CD4-positive, alpha-beta T cell treated with Interleukin-12 subunit alpha and Interleukin-12 subunit beta, for 1 hour (primary cell): ENCODE results near the gene MCAT.
"Not testable (repeated sequence)": the region's sequence is repeated elsewhere in the genome, so short reads cannot be mapped to it uniquely, and the experiment has no call there.

Experiments
- DNase-seq: peaks from one replicate; pipeline ENCODE4 v3.0.0-alpha.2; 2020

The MCAT gene

GRCh38 chr22:43152357-43153071 lies 9.3 kb upstream of the MCAT start:
- DNase-seq = peak; percentile 61

GRCh38 chr22:43152003-43152356 lies 8.8 kb upstream of the MCAT start:
- peak; percentile 15 for DNase-seq

GRCh38 chr22:43151251-43152002 lies 8.2 kb upstream of the MCAT start, which contains the start of gene TSPO:
TSPO (plus strand) TSS chr22:43151559; CDS start chr22:43159239, 7,680 bp downstream.
- peak; percentile 70 for DNase-seq

GRCh38 chr22:43150731-43151206 lies 7.6 kb upstream of the MCAT start:
- DNase-seq = no peak

GRCh38 chr22:43148581-43148980 lies 5.4 kb upstream of the MCAT start:
- no peak for DNase-seq

GRCh38 chr22:43147821-43148220 lies 4.6 kb upstream of the MCAT start:
- DNase-seq = no peak

- DNase-seq = not testable (repeated sequence)
These were observed 3.1 kb upstream of the MCAT start for GRCh38 chr22:43146332-43146731.

GRCh38 chr22:43145371-43145770 lies 2.2 kb upstream of the MCAT start:
- not testable (repeated sequence) for DNase-seq

- no peak for DNase-seq
These were observed 1.8 kb upstream of the MCAT start for GRCh38 chr22:43144949-43145348.

GRCh38 chr22:43136801-43137200 lies 6.4 kb downstream of the MCAT start:
- DNase-seq = no peak

- peak; percentile 47 for DNase-seq
These were observed 6.9 kb downstream of the MCAT start for GRCh38 chr22:43136255-43136654.

- DNase-seq = no peak
These were observed 7.6 kb downstream of the MCAT start for GRCh38 chr22:43135565-43135964.

GRCh38 chr22:43134553-43134952 lies 8.6 kb downstream of the MCAT start:
- DNase-seq = no peak

- DNase-seq = no peak
These were observed 9.8 kb downstream of the MCAT start for GRCh38 chr22:43133401-43133800.

- no peak for DNase-seq
These were observed 11.3 kb downstream of the MCAT start for GRCh38 chr22:43131773-43132501.

GRCh38 chr22:43129426-43130425 lies 13.5 kb downstream of the MCAT start:
- no peak for DNase-seq

GRCh38 chr22:43128928-43129424 lies 14.2 kb downstream of the MCAT start:
- DNase-seq = no peak

GRCh38 chr22:43128116-43128515 lies 15.1 kb downstream of the MCAT start:
- no peak for DNase-seq

- DNase-seq = no peak
These were observed 15.9 kb downstream of the MCAT start for GRCh38 chr22:43127166-43127908.

- no peak for DNase-seq
These were observed 16.6 kb downstream of the MCAT start for GRCh38 chr22:43126501-43127165.
